Fibroblast of the conjunctiva (primary cell): Measurements from ENCODE around the gene GAS6.

Experiments
- DNase-seq: peaks from one replicate; pipeline ENCODE4 v3.0.0-alpha.2; 2010; ENCODE audit warnings: low read depth

The GAS6 gene

DNA sequence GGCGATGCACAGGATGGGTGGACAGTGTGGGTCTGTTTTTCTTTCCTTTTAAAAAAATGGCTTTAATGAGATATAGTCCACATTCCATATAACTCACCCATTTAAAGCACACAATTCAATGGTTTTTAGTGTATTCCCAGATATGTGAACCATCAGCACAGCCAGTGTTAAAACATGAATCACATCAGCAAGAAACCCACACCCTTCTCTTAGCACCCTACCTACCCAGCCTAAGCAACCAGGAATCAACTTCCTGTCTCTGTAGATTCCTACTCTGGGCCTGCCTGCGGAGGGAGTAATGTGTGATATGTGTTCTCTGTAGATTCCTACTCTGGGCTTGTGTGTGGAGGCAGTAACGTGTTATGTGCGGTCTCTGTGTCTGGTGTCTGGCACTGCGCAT, 92.9 kb downstream of the GAS6 start:
- DNase-seq: no peak
